IPS DF 4.7 (cell line): ENCODE results near the gene MUC12.
"Not testable (repeated sequence)": the region's sequence is repeated elsewhere in the genome, so short reads cannot be mapped to it uniquely, and the experiment has no call there.

Experiments
- DNase-seq: peaks from one replicate; pipeline ENCODE4 v3.0.0-alpha.2; 2013; ENCODE audit warnings: low spot score; ENCODE audit errors: extremely low read depth

Gene MUC12

DNA sequence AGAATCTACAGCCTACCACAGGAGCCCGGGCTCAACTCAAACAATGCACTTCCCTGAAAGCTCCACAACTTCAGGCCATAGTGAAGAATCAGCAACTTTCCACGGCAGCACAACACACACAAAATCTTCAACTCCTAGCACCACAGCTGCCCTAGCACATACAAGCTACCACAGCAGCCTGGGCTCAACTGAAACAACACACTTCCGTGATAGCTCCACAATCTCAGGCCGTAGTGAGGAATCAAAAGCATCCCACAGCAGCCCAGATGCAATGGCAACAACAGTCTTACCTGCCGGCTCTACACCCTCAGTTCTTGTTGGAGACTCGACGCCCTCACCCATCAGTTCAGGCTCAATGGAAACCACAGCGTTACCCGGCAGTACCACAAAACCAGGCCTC, 22.3 kb downstream of the MUC12 start:
- no peak for DNase-seq

DNA sequence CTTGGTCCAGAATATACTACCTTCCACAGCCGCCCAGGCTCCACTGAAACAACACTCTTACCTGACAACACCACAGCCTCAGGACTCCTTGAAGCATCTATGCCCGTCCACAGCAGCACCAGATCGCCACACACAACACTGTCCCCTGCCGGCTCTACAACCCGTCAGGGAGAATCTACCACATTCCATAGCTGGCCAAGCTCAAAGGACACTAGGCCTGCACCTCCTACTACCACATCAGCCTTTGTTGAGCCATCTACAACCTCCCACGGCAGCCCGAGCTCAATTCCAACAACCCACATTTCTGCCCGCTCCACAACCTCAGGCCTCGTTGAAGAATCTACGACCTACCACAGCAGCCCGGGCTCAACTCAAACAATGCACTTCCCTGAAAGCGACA, 22.9 kb downstream of the MUC12 start:
- not testable (repeated sequence) for DNase-seq

DNA sequence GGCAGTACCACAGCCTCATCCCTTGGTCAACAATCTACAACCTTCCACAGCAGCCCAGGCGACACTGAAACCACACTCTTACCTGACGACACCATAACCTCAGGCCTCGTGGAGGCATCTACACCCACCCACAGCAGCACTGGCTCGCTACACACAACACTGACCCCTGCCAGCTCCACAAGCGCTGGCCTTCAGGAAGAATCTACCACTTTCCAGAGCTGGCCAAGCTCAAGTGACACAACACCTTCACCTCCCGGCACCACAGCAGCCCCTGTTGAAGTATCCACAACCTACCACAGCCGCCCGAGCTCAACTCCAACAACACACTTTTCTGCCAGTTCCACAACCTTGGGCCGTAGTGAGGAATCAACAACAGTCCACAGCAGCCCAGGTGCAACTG, 25.3 kb downstream of the MUC12 start:
- not testable (repeated sequence) for DNase-seq

DNA sequence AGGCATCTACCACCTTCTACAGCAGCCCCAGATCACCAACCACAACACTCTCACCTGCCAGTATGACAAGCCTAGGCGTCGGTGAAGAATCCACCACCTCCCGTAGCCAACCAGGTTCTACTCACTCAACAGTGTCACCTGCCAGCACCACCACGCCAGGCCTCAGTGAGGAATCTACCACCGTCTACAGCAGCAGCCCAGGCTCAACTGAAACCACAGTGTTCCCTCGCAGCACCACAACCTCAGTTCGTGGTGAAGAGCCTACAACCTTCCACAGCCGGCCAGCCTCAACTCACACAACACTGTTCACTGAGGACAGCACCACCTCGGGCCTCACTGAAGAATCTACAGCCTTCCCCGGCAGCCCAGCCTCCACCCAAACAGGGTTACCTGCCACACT, 29.2 kb downstream of the MUC12 start:
- not testable (repeated sequence) for DNase-seq

DNA sequence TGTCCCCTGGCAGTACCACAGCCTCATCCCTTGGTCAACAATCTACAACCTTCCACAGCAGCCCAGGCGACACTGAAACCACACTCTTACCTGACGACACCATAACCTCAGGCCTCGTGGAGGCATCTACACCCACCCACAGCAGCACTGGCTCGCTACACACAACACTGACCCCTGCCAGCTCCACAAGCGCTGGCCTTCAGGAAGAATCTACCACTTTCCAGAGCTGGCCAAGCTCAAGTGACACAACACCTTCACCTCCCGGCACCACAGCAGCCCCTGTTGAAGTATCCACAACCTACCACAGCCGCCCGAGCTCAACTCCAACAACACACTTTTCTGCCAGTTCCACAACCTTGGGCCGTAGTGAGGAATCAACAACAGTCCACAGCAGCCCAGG, 30.0 kb downstream of the MUC12 start:
- DNase-seq: not testable (repeated sequence)

DNA sequence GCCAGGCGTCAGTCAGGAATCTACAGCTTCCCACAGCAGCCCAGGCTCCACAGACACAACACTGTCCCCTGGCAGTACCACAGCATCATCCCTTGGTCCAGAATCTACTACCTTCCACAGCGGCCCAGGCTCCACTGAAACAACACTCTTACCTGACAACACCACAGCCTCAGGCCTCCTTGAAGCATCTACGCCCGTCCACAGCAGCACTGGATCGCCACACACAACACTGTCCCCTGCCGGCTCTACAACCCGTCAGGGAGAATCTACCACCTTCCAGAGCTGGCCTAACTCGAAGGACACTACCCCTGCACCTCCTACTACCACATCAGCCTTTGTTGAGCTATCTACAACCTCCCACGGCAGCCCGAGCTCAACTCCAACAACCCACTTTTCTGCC, 30.7 kb downstream of the MUC12 start:
- not testable (repeated sequence) for DNase-seq

GRCh38 chr7:101002333-101002732, 33.0 kb downstream of the MUC12 start:
- DNase-seq: not testable (repeated sequence)

DNA sequence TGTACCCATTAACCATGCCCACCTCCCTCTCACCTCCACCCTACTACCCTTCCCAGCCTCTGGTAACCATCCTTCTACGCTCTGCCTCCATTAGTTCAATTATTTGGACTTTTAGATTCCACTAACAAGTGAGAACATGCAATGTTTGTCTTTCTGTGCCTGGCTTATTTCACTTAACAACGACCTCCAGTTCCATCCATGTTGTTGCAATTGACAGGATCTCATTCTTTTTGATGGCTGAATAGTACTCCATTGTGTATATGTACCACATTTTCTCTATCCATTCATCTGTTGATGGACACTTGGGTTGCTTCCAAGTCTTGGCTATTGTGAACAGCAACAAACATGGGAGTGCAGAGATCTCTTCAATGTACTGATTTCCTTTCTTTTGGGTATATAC, 38.0 kb downstream of the MUC12 start:
- DNase-seq: not testable (repeated sequence)

DNA sequence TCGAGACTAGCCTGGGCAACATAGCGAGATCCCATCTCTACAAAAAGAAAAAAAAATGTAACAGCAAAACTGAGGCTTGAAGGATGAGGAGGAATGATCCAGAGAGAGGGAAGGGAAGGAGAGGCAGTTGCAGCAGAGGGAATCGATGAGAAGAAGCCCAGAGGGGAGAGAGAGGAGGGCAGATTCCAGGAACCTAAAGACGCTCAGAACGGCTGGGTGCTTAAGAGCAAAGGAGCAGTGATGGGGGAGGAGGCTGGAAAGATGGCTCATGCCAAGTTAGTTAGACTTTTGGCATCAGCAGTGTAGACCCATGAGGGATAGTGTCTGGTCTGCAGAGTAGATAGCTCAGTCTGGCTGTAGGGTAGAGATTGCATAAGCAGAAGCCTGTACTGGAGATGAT, 40.3 kb downstream of the MUC12 start:
- no peak for DNase-seq

GRCh38 chr7:101012931-101013330, 43.6 kb downstream of the MUC12 start:
- DNase-seq: no peak

DNA sequence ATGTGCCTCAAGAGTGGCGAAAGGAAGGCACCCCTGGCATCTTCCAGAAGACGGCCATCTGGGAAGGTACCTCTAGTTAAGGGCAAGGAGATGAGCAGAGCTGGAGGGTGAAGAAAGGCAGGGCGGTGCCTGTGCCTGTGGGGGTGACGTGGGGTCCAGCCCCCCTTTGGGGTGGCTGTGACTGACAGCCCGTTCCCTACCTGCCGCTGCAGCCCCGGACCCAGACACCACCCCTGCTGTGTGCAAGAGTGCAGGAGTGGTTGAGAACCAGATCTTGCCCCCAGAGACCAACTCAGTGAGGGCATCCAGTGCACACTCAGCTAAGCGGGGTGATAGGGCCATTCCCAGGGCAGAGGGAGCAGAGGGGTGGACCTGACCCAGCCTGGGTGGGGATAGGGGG, 46.3 kb downstream of the MUC12 start:
- no peak for DNase-seq

GRCh38 chr7:101017064-101017777, 47.9 kb downstream of the MUC12 start:
- no peak for DNase-seq

GRCh38 chr7:101018271-101019167, 49.2 kb downstream of the MUC12 start:
- DNase-seq: no peak

GRCh38 chr7:101020444-101020843, 51.1 kb downstream of the MUC12 start:
- no peak for DNase-seq

GRCh38 chr7:101021703-101022102, 52.3 kb downstream of the MUC12 start:
- DNase-seq: no peak

DNA sequence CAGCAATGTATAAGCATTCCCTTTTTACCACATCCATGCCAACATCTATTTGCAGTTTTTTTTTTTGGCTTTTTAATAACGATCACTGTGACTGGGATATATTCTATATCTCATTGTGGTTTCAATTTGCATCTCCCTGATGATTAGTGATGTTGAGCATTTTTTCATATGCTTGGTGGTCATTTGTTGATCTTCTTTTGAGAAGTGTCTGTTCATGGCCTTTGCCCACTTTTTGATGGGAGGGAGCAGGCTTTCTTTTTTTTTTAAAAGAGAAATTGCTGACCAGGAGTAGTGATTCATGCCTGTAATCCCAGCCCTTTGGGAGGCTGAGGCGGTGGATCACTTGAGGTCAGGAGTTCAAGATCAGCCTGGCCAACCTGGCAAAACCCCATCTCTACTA, 54.5 kb downstream of the MUC12 start:
- no peak for DNase-seq

DNA sequence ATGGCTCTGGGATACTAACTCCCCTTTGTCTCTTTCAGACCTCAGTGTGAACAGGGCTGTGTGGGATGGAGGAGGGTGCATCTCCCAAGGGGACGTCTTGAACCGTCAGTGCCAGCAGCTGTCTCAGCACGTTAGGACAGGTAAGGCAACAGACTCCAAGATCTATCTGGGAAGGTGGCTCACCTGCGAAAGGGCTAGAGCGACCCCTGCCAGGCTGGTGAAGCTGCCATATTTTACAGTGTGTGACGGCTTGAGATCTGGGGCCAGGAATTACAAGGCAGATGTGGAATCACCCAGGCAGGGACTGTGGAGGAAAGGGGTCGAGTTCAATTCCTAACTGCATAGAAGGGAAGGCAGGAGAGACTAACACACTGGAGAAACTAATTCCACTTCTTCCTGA, 61.7 kb downstream of the MUC12 start:
- DNase-seq: no peak

GRCh38 chr7:101035941-101036340, 66.6 kb downstream of the MUC12 start:
- no peak for DNase-seq

- not testable (repeated sequence) for DNase-seq
Observed at GRCh38 chr7:101041283-101041682, 71.9 kb downstream of the MUC12 start.

DNA sequence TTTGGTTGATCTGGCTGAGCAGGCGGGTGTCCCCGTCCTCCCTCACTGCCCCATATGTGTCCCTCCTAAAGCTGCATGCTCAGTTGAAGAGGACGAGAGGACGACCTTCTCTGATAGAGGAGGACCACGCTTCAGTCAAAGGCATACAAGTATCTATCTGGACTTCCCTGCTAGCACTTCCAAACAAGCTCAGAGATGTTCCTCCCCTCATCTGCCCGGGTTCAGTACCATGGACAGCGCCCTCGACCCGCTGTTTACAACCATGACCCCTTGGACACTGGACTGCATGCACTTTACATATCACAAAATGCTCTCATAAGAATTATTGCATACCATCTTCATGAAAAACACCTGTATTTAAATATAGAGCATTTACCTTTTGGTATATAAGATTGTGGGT, 89.0 kb downstream of the MUC12 start:
- no peak for DNase-seq

GRCh38 chr7:101059620-101059942, 90.2 kb downstream of the MUC12 start:
- no peak for DNase-seq

DNA sequence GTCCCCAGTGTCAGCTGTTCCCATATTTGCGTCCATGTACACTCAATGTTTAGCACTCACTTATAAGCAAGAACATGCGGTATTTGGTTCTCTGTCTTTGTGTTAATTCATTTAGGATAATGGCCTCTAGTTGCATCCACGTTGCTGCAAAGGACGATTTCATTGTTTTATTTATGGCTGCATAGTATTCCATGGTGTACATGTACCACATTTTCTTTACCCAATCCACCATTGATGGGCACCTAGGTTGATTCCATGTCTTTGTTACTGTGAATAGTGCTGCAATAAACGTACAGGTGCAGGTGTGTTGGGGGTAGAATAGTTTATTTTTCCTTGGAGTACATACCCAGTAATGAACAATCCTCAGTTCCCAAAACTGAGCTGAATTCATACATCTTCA, 91.6 kb downstream of the MUC12 start:
- DNase-seq: no peak

DNA sequence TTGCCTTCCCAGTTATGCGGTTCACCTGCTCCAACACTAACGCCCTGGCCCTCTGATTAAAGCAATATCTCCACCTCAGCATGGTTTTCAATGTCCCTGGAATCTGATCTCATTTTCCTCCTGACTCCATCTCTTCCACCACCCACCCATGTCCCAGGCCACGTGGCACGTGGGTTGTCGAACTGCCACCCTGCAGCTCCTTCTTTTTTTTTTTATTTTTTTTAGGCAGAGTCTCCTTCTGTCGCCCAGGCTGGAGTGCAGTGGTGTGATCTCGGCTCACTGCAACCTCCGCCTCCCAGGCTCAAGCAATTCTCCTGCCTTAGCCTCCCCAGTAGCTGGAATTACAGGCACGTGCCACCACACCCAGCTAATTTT, 94.8 kb downstream of the MUC12 start:
- DNase-seq: not testable (repeated sequence)
